GM03348 (cell line): Measurements from ENCODE around the gene SEC23A.
"Not testable (repeated sequence)": the region's sequence is repeated elsewhere in the genome, so short reads cannot be mapped to it uniquely, and the experiment has no call there.

Source experiments
- DNase-seq: peaks from one replicate; pipeline ENCODE4 v3.0.0; 2012; ENCODE audit warnings: low spot score

Gene SEC23A

GRCh38 chr14:39091716-39092115, 11.3 kb downstream of the SEC23A start:
- DNase-seq = no peak

GRCh38 chr14:39090548-39091111, 12.4 kb downstream of the SEC23A start:
- DNase-seq = no peak

- DNase-seq = no peak
Measured at GRCh38 chr14:39087493-39087892, 15.5 kb downstream of the SEC23A start.

GRCh38 chr14:39085933-39086332, 17.1 kb downstream of the SEC23A start:
- no peak for DNase-seq

- no peak for DNase-seq
Measured at GRCh38 chr14:39083127-39083526, 19.9 kb downstream of the SEC23A start.

- DNase-seq = no peak
Measured at GRCh38 chr14:39080886-39081285, 22.1 kb downstream of the SEC23A start.

GRCh38 chr14:39071096-39071495, 31.9 kb downstream of the SEC23A start:
- DNase-seq = no peak

- no peak for DNase-seq
Measured at GRCh38 chr14:39069923-39070322, 33.1 kb downstream of the SEC23A start.

GRCh38 chr14:39069169-39069805, 33.7 kb downstream of the SEC23A start:
- not testable (repeated sequence) for DNase-seq

- no peak for DNase-seq
Measured at GRCh38 chr14:39060818-39061437, 42.1 kb downstream of the SEC23A start.

- no peak for DNase-seq
Measured at GRCh38 chr14:39055786-39056474, 47.1 kb downstream of the SEC23A start.

GRCh38 chr14:39052869-39053454, 50.1 kb downstream of the SEC23A start:
- not testable (repeated sequence) for DNase-seq

GRCh38 chr14:39050389-39050788, 52.6 kb downstream of the SEC23A start:
- DNase-seq = peak; percentile 58

GRCh38 chr14:39045889-39046288, 57.1 kb downstream of the SEC23A start:
- DNase-seq = not testable (repeated sequence)

GRCh38 chr14:39043352-39043943, 59.6 kb downstream of the SEC23A start:
- no peak for DNase-seq

- no peak for DNase-seq
Measured at GRCh38 chr14:39040529-39040928, 62.5 kb downstream of the SEC23A start.

GRCh38 chr14:39038542-39038941, 64.5 kb downstream of the SEC23A start:
- DNase-seq = no peak

GRCh38 chr14:39036760-39037159, 66.3 kb downstream of the SEC23A start:
- no peak for DNase-seq

- no peak for DNase-seq
Measured at GRCh38 chr14:39035336-39035735, 67.7 kb downstream of the SEC23A start.

- peak; percentile 13 for DNase-seq
Measured at GRCh38 chr14:39034481-39035296, 68.3 kb downstream of the SEC23A start.

GRCh38 chr14:39033371-39033770, 69.7 kb downstream of the SEC23A start:
- no peak for DNase-seq
